Endothelial cell of hepatic sinusoid (primary cell): ENCODE data around the gene MFAP5.
"Not testable (repeated sequence)": the region's sequence is repeated elsewhere in the genome, so short reads cannot be mapped to it uniquely, and the experiment has no call there.

Experiments used
- in situ Hi-C: cut with HindIII; loops from 2 replicates; pipeline ENCODE4 v1.10.0; 2017; ENCODE audit warnings: low sequenced_read_pairs

Gene MFAP5

DNA sequence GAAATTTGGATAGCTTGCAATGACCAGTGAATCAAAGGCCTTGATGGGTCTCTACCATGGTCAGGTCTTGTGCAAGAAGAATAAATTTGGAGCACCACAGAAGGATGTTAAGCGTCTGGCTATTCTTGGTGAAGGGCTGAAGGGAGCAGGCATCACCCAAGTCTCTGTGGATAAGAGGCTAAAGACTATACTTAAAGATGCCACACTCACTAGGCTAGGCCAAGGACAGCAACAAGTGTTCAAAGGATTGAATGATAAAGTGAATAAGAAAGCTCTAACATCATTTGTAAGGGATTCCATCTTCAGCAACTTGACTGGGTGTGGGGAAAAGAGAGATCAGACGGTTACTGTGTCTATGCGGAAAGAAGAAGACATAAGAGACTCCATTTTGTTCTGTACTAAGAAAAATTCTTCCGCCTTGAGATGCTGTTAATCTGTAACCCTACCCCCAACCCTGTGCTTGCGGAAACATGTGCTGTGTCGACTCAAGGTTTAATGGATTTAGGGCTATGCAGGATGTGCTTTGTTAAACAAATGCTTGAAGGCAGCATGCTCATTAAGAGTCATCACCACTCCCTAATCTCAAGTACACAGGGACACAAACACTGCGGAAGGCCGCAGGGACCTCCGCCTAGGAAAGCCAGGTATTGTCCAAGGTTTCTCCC is 27.2 kb downstream of the MFAP5 start:
- in situ Hi-C loops: not testable (repeated sequence)

DNA sequence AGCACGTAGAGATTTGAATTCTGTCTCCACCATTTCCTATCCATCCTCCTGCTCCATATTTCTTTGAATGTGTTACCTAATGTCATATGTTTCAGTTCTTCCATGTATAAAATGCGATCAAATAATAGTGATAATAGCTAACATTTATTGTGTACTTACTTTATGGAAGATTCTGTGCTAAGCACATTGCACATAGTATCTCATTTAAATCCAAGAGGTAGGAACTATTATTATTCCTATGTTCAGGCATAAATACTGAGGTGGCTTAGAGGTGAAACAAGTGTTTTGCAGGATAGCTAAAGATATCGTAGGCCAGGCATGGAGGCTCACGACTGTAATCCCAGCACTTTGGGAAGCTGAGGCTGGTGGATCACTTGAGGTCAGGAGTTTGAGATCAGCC is 32.5 kb downstream of the MFAP5 start:
- in situ Hi-C loops: no loop called here

DNA sequence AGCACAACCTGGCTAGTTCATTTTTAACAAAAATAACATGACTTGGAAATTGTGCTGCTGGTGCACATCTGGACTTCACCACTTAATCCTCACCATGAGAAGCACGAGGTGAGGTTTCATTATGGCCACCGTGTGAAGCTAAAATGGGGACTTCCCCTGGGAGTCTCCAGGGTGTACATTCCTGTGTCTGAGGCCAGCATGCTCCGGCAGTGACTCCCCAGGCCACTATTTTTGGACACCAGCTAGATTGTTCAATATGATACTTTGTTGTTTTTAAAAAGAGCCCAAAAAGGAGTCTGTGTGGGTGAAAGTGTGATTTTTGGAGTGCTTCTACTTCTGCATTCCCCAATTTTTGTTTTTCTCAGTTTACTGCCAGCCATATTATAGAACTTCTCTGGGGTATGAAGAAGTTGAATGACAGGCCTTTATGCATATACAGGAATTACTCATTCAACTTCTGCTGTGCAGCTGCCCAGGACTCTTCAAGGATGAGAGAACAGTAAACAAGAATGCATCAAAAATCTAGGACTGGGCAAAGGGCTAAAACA is 33.1 kb downstream of the MFAP5 start:
- in situ Hi-C loops: no loop called here

DNA sequence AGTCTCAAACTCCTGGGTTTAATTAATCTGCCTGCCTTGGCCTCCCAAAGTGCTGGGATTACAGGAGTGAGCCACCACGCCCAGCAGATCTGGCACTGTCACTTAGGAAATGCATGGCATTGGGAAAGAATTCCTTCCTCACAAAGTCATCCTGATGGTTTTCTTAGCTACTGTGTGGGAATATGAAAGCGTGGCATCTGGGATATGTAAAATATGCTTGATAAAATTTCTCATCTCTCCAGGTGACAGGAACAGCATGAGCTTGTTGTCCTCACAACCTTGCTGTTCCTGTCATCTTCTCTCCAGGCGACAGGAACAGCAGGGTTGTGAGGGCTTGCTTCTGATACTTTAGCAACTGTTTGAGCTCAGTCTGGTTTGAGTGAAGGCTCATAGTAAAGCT is 33.9 kb downstream of the MFAP5 start:
- in situ Hi-C loops: no loop called here

DNA sequence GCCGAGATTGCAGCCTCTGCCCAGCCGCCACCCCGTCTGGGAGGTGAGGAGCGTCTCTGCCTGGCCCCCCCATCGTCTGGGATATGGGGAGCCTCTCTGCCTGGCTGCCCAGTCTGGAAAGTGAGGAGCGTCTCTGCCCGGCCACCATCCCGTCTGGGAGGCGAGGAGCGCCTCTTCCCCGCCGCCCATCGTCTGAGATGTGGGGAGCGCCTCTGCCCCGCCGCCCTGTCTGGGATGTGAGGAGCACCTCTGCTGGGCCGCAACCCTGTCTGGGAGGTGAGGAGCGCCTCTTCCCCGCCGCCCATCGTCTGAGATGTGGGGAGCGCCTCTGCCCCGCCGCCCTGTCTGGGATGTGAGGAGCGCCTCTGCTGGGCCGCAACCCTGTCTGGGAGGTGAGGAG is 37.9 kb downstream of the MFAP5 start:
- in situ Hi-C loops: not testable (repeated sequence)

DNA sequence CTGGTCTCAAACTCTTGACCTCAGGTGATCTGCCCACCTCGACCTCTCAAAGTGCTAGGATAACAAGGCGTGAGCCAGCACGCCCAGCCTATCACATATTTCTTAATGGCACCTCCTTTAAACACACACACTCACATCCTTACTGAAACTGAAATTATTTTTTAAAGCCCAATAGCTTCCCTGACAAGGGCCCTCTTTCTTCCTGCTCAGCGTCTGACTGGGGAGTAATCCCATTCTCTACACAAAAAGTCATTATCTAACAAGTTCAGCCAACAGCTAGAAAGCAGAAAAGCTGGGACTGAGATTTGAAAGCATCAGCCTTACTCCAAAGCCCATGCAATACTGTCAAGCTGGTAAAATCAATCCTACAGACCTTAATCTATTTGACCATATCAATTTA is 40.0 kb downstream of the MFAP5 start:
- in situ Hi-C loops: no loop called here

DNA sequence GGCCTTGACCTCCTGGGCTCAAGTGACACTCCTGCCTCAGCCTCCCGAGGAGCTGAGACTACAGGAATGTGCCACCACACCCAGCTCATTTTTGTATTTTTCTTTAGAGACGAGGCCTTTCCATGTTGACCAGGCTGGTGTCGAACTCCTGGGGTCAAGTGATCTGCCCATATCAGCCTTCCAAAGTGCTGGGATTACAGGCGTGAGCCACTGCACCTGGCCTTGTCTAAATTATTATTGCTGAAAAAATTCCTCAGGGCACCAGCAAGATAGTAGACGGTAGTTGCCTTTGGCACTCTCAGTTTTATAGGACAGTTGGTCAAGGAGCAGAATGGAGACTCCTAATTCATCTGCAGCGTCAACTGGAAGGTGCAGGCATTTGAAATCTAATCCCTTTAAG is 47.4 kb downstream of the MFAP5 start:
- in situ Hi-C loops: no loop called here

DNA sequence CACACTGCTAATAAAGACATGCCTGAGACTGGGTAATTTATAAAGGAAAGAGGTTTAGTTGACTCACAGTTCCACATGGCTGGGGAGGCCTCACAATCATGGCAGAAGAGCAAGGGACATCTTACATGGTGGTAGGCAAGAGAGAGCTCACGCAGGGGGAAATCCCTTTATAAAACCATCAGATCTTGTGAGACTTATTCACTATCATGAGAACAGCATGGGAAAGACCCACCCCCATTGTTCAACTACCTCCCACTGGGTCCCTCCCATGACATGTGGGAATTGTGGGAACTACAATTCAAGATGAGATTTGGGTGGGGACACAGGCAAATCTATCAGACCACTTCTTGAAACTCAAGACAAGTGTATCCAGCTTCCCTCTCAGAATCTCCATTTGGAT is 48.7 kb downstream of the MFAP5 start:
- in situ Hi-C loops: not testable (repeated sequence)

DNA sequence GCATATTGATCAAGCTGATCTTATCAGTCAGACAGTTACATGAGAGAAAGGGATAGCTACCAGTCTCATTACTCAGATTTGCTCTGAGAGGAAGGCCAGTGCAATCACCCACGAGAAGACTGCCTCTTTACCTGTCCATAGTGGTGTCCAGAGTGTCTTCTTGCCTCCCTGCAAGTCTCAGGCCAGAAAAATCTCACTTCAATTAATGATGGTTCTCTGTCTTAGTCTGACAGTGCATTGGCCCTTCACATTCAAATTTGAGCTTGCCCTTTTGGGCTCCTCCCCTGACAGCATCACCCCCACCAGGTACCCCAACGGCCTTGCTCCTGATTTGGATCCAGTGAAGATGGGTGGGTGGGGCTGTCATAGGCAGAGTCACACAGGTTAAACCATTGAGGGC is 50.0 kb downstream of the MFAP5 start, which contains the start of gene AICDA:
Gene AICDA, minus strand, starts transcription at position 231 of the 400 bp plus-strand sequence. Its CDS starts 92 bp downstream, at position 139.
- in situ Hi-C loops: no loop called here

DNA sequence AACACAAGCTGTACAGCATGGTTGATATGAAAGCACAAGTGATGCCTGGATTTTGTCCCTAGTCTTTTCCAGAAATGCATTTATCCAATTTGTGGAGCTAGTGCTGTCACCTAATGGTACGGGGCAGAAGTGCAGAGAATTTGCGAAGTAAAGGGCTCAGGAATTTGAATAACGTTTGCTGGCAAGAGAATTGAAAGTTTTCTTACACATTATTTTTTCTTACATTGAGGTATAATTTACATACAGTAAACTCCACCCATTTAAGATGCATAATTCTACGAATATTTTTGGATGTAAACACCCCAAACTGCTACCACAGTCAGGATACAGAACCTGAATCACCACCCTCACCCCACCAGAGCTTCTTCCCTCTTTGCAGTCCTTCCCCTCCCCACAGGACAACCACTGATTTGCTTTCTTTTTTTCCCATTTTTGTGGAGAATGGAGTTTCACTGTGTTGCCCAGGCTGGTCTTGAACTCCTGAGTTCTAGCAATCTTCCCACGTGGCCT is 53.5 kb downstream of the MFAP5 start:
- in situ Hi-C loops: no loop called here

DNA sequence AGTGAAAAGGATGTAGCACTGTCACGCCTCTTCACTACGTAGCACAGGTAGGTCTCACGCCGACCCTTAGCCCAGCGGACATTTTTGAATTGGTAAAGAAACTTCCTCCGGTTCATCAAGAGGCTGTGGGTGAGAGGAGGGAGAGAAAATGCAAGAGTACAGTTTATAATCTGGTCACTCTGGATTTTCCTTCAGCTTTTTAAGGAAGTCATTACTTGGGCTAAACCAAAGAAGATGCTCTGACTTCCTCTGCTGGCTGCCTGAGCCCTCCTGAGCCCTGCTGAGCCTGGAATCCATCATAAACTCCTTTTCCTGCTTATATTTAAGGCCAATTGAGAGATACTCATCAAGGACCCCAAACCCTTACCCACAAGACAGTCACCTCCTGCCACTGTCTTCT is 55.7 kb downstream of the MFAP5 start:
- in situ Hi-C loops: no loop called here

DNA sequence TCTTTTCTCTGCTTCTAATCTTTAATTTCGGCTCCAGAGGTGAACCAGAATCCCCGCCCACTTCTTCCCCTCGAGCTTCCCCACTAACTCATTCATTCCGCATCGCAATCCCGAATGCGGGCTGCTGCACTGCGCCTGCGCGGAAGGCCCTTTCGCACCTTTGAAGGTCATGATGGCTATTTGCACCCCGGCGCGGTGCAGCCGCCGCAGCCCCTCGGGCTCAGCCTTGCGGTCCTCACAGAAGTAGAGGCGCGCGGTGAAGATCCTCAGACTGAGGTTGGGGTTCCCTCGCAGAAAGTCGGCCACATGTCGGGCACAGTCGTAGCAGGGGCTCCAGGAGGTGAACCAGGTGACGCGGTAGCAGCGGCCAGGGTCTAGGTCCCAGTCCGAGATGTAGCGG is 57.6 kb downstream of the MFAP5 start:
- in situ Hi-C loops: no loop called here

DNA sequence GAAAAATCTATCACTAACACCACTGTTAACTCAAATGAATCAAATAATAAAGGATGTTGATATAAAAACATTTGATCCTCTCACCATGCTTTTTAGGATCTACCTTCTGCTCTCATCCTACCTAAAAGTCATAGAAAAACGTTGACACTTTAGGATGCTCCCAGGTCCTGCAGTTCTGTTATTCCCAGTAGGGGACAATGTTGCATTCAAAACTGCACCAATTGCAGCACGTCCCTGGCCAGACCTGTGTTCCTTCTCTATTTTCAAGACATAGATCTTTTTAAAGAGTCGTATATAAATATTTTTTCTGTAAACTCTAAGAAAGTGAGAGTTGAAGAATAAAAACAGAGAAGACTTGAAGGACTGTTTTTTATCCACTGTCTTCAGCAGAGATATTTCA is 58.8 kb downstream of the MFAP5 start:
- in situ Hi-C loops: no loop called here

DNA sequence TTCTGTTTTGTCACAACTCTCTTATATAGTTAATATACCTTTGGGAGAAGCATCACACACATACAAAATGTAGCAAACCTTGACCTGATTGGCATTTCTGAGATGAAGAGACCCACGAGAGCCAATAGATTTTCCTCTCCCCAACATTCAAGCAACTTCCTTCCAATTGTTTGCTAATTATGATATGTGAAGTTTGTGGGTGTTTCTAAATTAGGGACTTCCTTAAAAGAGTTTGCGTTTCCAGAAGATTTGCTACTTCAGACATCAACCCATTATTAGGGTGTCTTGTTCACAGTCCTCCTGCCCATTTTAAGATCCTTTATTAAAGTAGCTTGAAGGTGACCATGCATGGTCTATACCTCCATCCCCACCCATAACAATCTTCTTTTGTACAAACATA is 59.3 kb downstream of the MFAP5 start:
- in situ Hi-C loops: no loop called here

DNA sequence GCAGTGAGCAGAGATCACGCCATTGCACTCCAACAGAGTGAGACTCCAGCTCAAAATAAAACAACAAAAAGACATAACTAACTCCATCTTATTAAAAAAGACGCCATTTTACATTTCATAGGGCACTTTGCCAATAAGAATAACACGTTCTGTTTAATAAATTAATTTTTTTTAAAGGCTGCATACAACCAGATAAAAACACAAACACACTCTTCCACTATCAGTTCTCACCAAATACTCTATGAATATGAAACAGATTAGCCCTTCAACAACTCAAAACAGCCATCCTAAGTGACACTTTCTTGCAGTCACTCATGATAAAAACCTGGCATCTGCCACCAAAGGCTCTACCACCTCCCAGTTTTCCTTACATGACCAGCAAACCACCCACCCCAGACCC is 66.1 kb downstream of the MFAP5 start:
- in situ Hi-C loops: no loop called here
